ENCODE measurements around the gene STPG3. TPM values are rescaled to one million over a fixed set of nuclear protein-coding genes. Genes with fewer than 3 reads are reported as not detected.

STPG3 gene
- total and polyA plus RNA-seq, 2 of the 4 experiments (the other 2 are of a cell fraction) = not detected

Other genes starting within 250 kb of the STPG3 start
- 3.8 and 4.4 TPM in 2 replicates for gene ABCA2, start 223.0 kb upstream of the STPG3 start, total RNA-seq (2012; rRNA removed)
- gene ABCA2, start 223.0 kb upstream of the STPG3 start, polyA plus RNA-seq (2012; rRNA removed) = 46.0 and 52.3 TPM in 2 replicates
- gene FUT7, start 219.2 kb upstream of the STPG3 start, total RNA-seq (2012; rRNA removed) = not detected in 2 replicates
- gene FUT7, start 219.2 kb upstream of the STPG3 start, polyA plus RNA-seq (2012; rRNA removed) = not detected in 2 replicates
- 2.7 and 2.8 TPM in 2 replicates for gene NPDC1, start 205.1 kb upstream of the STPG3 start, total RNA-seq (2012; rRNA removed)
- 58.1 and 74.0 TPM in 2 replicates for gene NPDC1, start 205.1 kb upstream of the STPG3 start, polyA plus RNA-seq (2012; rRNA removed)
- gene ENTPD2, start 197.2 kb upstream of the STPG3 start, total RNA-seq (2012; rRNA removed) = not detected in 2 replicates
- not detected in 2 replicates for gene ENTPD2, start 197.2 kb upstream of the STPG3 start, polyA plus RNA-seq (2012; rRNA removed)
- gene SAPCD2, start 180.7 kb upstream of the STPG3 start, total RNA-seq (2012; rRNA removed) = 3.3 and 3.4 TPM in 2 replicates
- gene SAPCD2, start 180.7 kb upstream of the STPG3 start, polyA plus RNA-seq (2012; rRNA removed) = 4.9 and 6.4 TPM in 2 replicates
- gene UAP1L1, start 173.8 kb upstream of the STPG3 start, total RNA-seq (2012; rRNA removed) = 2.3 and 2.5 TPM in 2 replicates
- 8.7 and 9.8 TPM in 2 replicates for gene UAP1L1, start 173.8 kb upstream of the STPG3 start, polyA plus RNA-seq (2012; rRNA removed)
- 25.0 and 28.7 TPM in 2 replicates for gene MAN1B1, start 164.3 kb upstream of the STPG3 start, total RNA-seq (2012; rRNA removed)
- gene MAN1B1, start 164.3 kb upstream of the STPG3 start, polyA plus RNA-seq (2012; rRNA removed) = 49.8 and 55.1 TPM in 2 replicates
- 14.2 and 14.9 TPM in 2 replicates for gene DPP7, start 136.6 kb upstream of the STPG3 start, total RNA-seq (2012; rRNA removed)
- 76.4 and 88.2 TPM in 2 replicates for gene DPP7, start 136.6 kb upstream of the STPG3 start, polyA plus RNA-seq (2012; rRNA removed)
- not detected in 2 replicates for gene GRIN1, start 112.1 kb upstream of the STPG3 start, total RNA-seq (2012; rRNA removed)
- 0.04 and 0.09 TPM in 2 replicates for gene GRIN1, start 112.1 kb upstream of the STPG3 start, polyA plus RNA-seq (2012; rRNA removed)
- not detected in 2 replicates for gene LRRC26, start 81.2 kb upstream of the STPG3 start, total RNA-seq (2012; rRNA removed)
- not detected in 2 replicates for gene LRRC26, start 81.2 kb upstream of the STPG3 start, polyA plus RNA-seq (2012; rRNA removed)
- not detected in 2 replicates for gene TMEM210, start 79.2 kb upstream of the STPG3 start, total RNA-seq (2012; rRNA removed)
- not detected in 2 replicates for gene TMEM210, start 79.2 kb upstream of the STPG3 start, polyA plus RNA-seq (2012; rRNA removed)
- gene ANAPC2, start 62.7 kb upstream of the STPG3 start, total RNA-seq (2012; rRNA removed) = 9.3 and 9.4 TPM in 2 replicates
- 29.5 and 34.3 TPM in 2 replicates for gene ANAPC2, start 62.7 kb upstream of the STPG3 start, polyA plus RNA-seq (2012; rRNA removed)
- 55.7 and 63.9 TPM in 2 replicates for gene SSNA1, start 62.6 kb upstream of the STPG3 start, total RNA-seq (2012; rRNA removed)
- 86.7 and 107 TPM in 2 replicates for gene SSNA1, start 62.6 kb upstream of the STPG3 start, polyA plus RNA-seq (2012; rRNA removed)
- 1.7 and 1.8 TPM in 2 replicates for gene TPRN, start 50.5 kb upstream of the STPG3 start, total RNA-seq (2012; rRNA removed)
- gene TPRN, start 50.5 kb upstream of the STPG3 start, polyA plus RNA-seq (2012; rRNA removed) = 5.3 and 7.1 TPM in 2 replicates
- gene TMEM203, start 45.6 kb upstream of the STPG3 start, total RNA-seq (2012; rRNA removed) = 18.8 and 20.8 TPM in 2 replicates
- gene TMEM203, start 45.6 kb upstream of the STPG3 start, polyA plus RNA-seq (2012; rRNA removed) = 39.1 and 40.6 TPM in 2 replicates
- 0.90 and 1.1 TPM in 2 replicates for gene NDOR1, start 45.6 kb upstream of the STPG3 start, total RNA-seq (2012; rRNA removed)
- gene NDOR1, start 45.6 kb upstream of the STPG3 start, polyA plus RNA-seq (2012; rRNA removed) = 10.6 and 14.0 TPM in 2 replicates
- not detected in 2 replicates for gene RNF208, start 29.0 kb upstream of the STPG3 start, total RNA-seq (2012; rRNA removed)
- 1.2 and 1.6 TPM in 2 replicates for gene RNF208, start 29.0 kb upstream of the STPG3 start, polyA plus RNA-seq (2012; rRNA removed)
- 0.18 TPM in 1 of 2 replicates, not detected in the other for gene CYSRT1, start 26.1 kb upstream of the STPG3 start, total RNA-seq (2012; rRNA removed)
- 0.84 and 0.93 TPM in 2 replicates for gene CYSRT1, start 26.1 kb upstream of the STPG3 start, polyA plus RNA-seq (2012; rRNA removed)
- not detected in 2 replicates for gene RNF224, start 23.8 kb upstream of the STPG3 start, total RNA-seq (2012; rRNA removed)
- not detected in 2 replicates for gene RNF224, start 23.8 kb upstream of the STPG3 start, polyA plus RNA-seq (2012; rRNA removed)
- not detected in 2 replicates for gene SLC34A3, start 20.4 kb upstream of the STPG3 start, total RNA-seq (2012; rRNA removed)
- gene SLC34A3, start 20.4 kb upstream of the STPG3 start, polyA plus RNA-seq (2012; rRNA removed) = not detected in 2 replicates
- 236 and 237 TPM in 2 replicates for gene TUBB4B, start 10.0 kb upstream of the STPG3 start, total RNA-seq (2012; rRNA removed)
- gene TUBB4B, start 10.0 kb upstream of the STPG3 start, polyA plus RNA-seq (2012; rRNA removed) = 529 and 613 TPM in 2 replicates
- gene NELFB, start 4.0 kb downstream of the STPG3 start, total RNA-seq (2012; rRNA removed) = 36.7 and 36.9 TPM in 2 replicates
- gene NELFB, start 4.0 kb downstream of the STPG3 start, polyA plus RNA-seq (2012; rRNA removed) = 65.1 and 66.0 TPM in 2 replicates
- 9.7 and 11.4 TPM in 2 replicates for gene TOR4A, start 26.4 kb downstream of the STPG3 start, total RNA-seq (2012; rRNA removed)
- 22.9 and 28.4 TPM in 2 replicates for gene TOR4A, start 26.4 kb downstream of the STPG3 start, polyA plus RNA-seq (2012; rRNA removed)
- not detected in 2 replicates for gene NRARP, start 51.0 kb downstream of the STPG3 start, total RNA-seq (2012; rRNA removed)
- gene NRARP, start 51.0 kb downstream of the STPG3 start, polyA plus RNA-seq (2012; rRNA removed) = 0.15 and 0.39 TPM in 2 replicates
- 1.1 and 1.7 TPM in 2 replicates for gene EXD3, start 171.9 kb downstream of the STPG3 start, total RNA-seq (2012; rRNA removed)
- 7.4 and 10.2 TPM in 2 replicates for gene EXD3, start 171.9 kb downstream of the STPG3 start, polyA plus RNA-seq (2012; rRNA removed)
- not detected in 2 replicates for gene NOXA1, start 172.1 kb downstream of the STPG3 start, total RNA-seq (2012; rRNA removed)
- gene NOXA1, start 172.1 kb downstream of the STPG3 start, polyA plus RNA-seq (2012; rRNA removed) = 0.16 and 0.17 TPM in 2 replicates
- gene ENTPD8, start 190.1 kb downstream of the STPG3 start, total RNA-seq (2012; rRNA removed) = not detected in 2 replicates
- 0.07 TPM in 2 replicates for gene ENTPD8, start 190.1 kb downstream of the STPG3 start, polyA plus RNA-seq (2012; rRNA removed)
- 7.7 and 10.0 TPM in 2 replicates for gene NSMF, start 208.0 kb downstream of the STPG3 start, total RNA-seq (2012; rRNA removed)
- 40.9 and 45.9 TPM in 2 replicates for gene NSMF, start 208.0 kb downstream of the STPG3 start, polyA plus RNA-seq (2012; rRNA removed)

All from IMR-90 (cell line).